NCI-H510A (cell line): ENCODE results near the gene MATR3.
A peak's percentile ranks its signal among the peaks of the same experiment; 100 is the strongest.
"Not testable (repeated sequence)": the region's sequence is repeated elsewhere in the genome, so short reads cannot be mapped to it uniquely, and the experiment has no call there.

Experiments
- DNase-seq: peaks from one replicate; lab custom pipeline; 2025; lab: John Stamatoyannopoulos, UW

The MATR3 gene

GRCh38 chr5:139293507-139294373, at the start of gene MATR3:
TSS of gene MATR3 (plus strand) at chr5:139293740. CDS start at chr5:139307416, 13,676 bp downstream.
- peak; percentile 77 for DNase-seq

- no peak for DNase-seq
These were observed 47.8 kb upstream of the MATR3 start for GRCh38 chr5:139245637-139246339.

- DNase-seq: no peak
These were observed 47.1 kb upstream of the MATR3 start for GRCh38 chr5:139246394-139246793.

GRCh38 chr5:139248826-139249453, 44.6 kb upstream of the MATR3 start:
- no peak for DNase-seq

GRCh38 chr5:139251281-139251687, 42.3 kb upstream of the MATR3 start:
- no peak for DNase-seq

- DNase-seq: no peak
These were observed 41.7 kb upstream of the MATR3 start for GRCh38 chr5:139251695-139252288.

- DNase-seq: no peak
These were observed 40.4 kb upstream of the MATR3 start for GRCh38 chr5:139253115-139253514.

GRCh38 chr5:139256820-139257219, 36.7 kb upstream of the MATR3 start:
- DNase-seq: no peak

- DNase-seq: no peak
These were observed 31.3 kb upstream of the MATR3 start for GRCh38 chr5:139262059-139262741.

GRCh38 chr5:139262742-139263445, 30.6 kb upstream of the MATR3 start:
- peak; percentile 72 for DNase-seq

GRCh38 chr5:139263536-139263935, 30.0 kb upstream of the MATR3 start:
- DNase-seq: no peak

- no peak for DNase-seq
These were observed 29.6 kb upstream of the MATR3 start for GRCh38 chr5:139263946-139264345.

GRCh38 chr5:139265001-139265400, 28.5 kb upstream of the MATR3 start:
- DNase-seq: no peak

GRCh38 chr5:139266236-139266635, 27.3 kb upstream of the MATR3 start:
- DNase-seq: no peak

GRCh38 chr5:139267481-139267880, 26.1 kb upstream of the MATR3 start:
- DNase-seq: no peak

- DNase-seq: no peak
These were observed 25.0 kb upstream of the MATR3 start for GRCh38 chr5:139268364-139269202.

GRCh38 chr5:139270718-139271117, 22.8 kb upstream of the MATR3 start:
- DNase-seq: not testable (repeated sequence)

GRCh38 chr5:139271201-139272027, 22.1 kb upstream of the MATR3 start:
- no peak for DNase-seq
